Vagina (tissue), 2 donors: Measurements from ENCODE around the gene USP8.

ENCODE experiments used
- POLR2AphosphoS5 ChIP-seq, 2 donors: sonication (generic); formaldehyde crosslinking; IDR thresholded peaks; one replicate each; pipeline ENCODE4 v1.9.0; 2017; ENCODE audit warnings: antibody characterized with exemption in 2 of 2, mild to moderate bottlenecking in 2 of 2, low read depth in 1 of 2; ENCODE audit not compliant: insufficient read depth in 1 of 2
- TF ChIP-seq, protein P1 (sequence below), 3 experiments: fragments of 450-650 bp in 2 of 3; fragments of 200-600 bp in 1 of 3; sonication (generic) in 1 of 3; IDR thresholded peaks; one replicate each; pipeline ENCODE4 v1.5.1; 2017 to 2019; ENCODE audit warnings: antibody characterized with exemption in 3 of 3, mild to moderate bottlenecking in 2 of 3, moderate library complexity in 2 of 3

DNA sequence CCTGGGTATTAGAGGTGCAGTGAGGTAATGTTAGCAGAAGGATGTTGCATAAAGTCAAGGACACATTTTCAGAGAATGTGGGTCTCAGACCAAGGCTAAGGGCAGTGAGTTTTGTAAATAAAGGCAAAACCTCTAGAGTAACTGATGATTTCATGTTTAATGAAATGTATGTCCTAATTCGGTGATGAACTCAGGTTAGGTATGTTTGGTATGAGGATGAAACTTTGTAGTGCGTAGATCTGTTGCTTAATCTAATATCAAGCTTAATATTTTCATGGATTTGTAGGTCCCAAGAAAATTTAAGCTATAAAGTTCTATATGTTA, 118.6 kb downstream of the USP8 start:
- no peak for TF ChIP-seq POLR2AphosphoS5 (IDR thresholded peaks at IDR 0.05; ENCODE audit: insufficient read depth in 1 of 2, low read depth in 1 of 2)
- TF ChIP-seq, protein P1, sequence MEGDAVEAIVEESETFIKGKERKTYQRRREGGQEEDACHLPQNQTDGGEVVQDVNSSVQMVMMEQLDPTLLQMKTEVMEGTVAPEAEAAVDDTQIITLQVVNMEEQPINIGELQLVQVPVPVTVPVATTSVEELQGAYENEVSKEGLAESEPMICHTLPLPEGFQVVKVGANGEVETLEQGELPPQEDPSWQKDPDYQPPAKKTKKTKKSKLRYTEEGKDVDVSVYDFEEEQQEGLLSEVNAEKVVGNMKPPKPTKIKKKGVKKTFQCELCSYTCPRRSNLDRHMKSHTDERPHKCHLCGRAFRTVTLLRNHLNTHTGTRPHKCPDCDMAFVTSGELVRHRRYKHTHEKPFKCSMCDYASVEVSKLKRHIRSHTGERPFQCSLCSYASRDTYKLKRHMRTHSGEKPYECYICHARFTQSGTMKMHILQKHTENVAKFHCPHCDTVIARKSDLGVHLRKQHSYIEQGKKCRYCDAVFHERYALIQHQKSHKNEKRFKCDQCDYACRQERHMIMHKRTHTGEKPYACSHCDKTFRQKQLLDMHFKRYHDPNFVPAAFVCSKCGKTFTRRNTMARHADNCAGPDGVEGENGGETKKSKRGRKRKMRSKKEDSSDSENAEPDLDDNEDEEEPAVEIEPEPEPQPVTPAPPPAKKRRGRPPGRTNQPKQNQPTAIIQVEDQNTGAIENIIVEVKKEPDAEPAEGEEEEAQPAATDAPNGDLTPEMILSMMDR (IDR thresholded peaks at IDR 0.05) = no peak
